ENCODE measurements around the gene VGLL2. TPM values are rescaled to one million over a fixed set of nuclear protein-coding genes. Genes with fewer than 3 reads are reported as not detected.
A peak's percentile ranks its signal among the peaks of the same experiment; 100 is the strongest.

Gene VGLL2
- total RNA-seq, 1 experiment from 2014 or later, result not detected

GRCh38 chr6:117267054-117267347, 1.6 kb downstream of the VGLL2 start:
- Mint-ChIP-seq H3K9me3 (no peaks in the 10 kb centered on the region), H3K27me3 (ENCODE audit: low read depth) (peaks cover 99% of the 10 kb centered on the region), H3K4me3 (peak overlapping the region; percentile 33), H3K36me3 (no peaks in the 10 kb centered on the region), H3K27ac (no peak overlapping the region), H3K4me1 (peaks cover 48% of the 10 kb centered on the region)
- TF ChIP-seq, protein P1, sequence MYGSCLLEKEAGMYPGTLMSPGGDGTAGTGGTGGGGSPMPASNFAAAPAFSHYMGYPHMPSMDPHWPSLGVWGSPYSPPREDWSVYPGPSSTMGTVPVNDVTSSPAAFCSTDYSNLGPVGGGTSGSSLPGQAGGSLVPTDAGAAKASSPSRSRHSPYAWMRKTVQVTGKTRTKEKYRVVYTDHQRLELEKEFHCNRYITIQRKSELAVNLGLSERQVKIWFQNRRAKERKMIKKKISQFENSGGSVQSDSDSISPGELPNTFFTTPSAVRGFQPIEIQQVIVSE (CRISPR knock-in tag; IDR thresholded peaks at IDR 0.05; ENCODE audit: borderline replicate concordance), result no peak
- TF ChIP-seq MAX (CRISPR knock-in tag; IDR thresholded peaks at IDR 0.05) (no peak), AFF4 (CRISPR knock-in tag; IDR thresholded peaks at IDR 0.05; ENCODE audit: borderline replicate concordance) (no peak), ZNF671 (CRISPR knock-in tag; IDR thresholded peaks at IDR 0.05) (no peak), ZNF396 (CRISPR knock-in tag; IDR thresholded peaks at IDR 0.05; ENCODE audit: borderline replicate concordance) (no peak), CREM (CRISPR knock-in tag; IDR thresholded peaks at IDR 0.05) (no peak), CREB1 (CRISPR knock-in tag; IDR thresholded peaks at IDR 0.05) (no peak), RELA (CRISPR knock-in tag; IDR thresholded peaks at IDR 0.05; ENCODE audit: borderline replicate concordance) (no peak), NFE2L1 (CRISPR knock-in tag; IDR thresholded peaks at IDR 0.05) (no peak), ELF4 (CRISPR knock-in tag; IDR thresholded peaks at IDR 0.05; ENCODE audit: low read depth) (no peak)
- TF ChIP-seq, protein P2, sequence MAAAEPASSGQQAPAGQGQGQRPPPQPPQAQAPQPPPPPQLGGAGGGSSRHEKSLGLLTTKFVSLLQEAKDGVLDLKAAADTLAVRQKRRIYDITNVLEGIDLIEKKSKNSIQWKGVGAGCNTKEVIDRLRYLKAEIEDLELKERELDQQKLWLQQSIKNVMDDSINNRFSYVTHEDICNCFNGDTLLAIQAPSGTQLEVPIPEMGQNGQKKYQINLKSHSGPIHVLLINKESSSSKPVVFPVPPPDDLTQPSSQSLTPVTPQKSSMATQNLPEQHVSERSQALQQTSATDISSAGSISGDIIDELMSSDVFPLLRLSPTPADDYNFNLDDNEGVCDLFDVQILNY (CRISPR knock-in tag; IDR thresholded peaks at IDR 0.05), result no peak
- POLR2A ChIA-PET, result interaction anchor here (1.1 kb wide), 1 partner anchor 72 kb away, joined by 3 read pairs; no protein-coding TSS in a partner anchor
- DNase-seq (ENCODE audit: low spot score), result no peak
- no peak for ATAC-seq
- CTCF ChIA-PET, result interaction anchor here (2.3 kb wide), 1 partner anchor 51 kb away, joined by 6 read pairs; no protein-coding TSS in a partner anchor

DNA sequence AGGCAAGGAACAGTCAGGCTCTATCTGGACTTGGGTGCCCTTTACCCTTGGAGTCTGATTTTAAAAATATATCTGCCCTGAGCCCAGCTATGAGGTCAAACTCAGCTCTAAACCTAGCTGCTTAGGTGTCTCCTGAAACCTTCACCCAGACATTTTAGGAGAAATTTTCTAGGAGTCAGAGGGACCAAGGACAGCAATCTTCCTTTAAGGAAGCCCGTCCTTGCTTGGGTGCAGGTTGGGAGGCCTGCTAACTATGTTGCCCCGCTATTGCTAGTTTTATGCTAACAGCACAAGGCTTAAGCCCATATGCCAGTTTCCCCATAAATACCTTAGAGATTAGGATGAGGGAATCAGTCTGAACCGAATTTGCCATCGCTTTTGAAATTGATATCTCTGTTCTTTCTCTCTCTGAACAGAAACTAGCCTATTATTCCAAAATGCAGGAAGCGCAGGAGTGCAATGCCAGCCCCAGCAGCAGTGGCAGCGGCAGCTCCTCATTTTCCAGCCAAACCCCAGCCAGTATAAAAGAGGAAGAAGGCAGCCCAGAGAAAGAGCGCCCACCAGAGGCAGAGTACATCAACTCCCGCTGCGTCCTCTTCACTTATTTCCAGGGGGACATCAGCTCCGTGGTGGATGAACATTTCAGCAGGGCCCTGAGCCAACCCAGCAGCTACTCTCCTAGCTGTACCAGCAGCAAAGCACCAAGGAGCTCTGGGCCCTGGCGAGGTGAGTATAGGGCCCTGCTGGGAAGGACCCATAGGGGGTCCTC, 2.6 kb downstream of the VGLL2 start:
- peak; percentile 27 for ATAC-seq
- H3K4me3 Mint-ChIP-seq, result no peak overlapping the region
- H3K27ac Mint-ChIP-seq, result no peak overlapping the region
- ChIA-PET CTCF (interaction anchor here (0.6 to 2.3 kb wide), 32 partner anchors 11 to 391 kb away, joined by 3 to 7 read pairs (median 4); partner anchors contain the start of gene RFX6), POLR2A (interaction anchor here (0.6 kb wide), 1 partner anchor 509 kb away, joined by 5 read pairs; no protein-coding TSS in a partner anchor)
- peaks cover 51% of the 10 kb centered on the region for H3K4me1 Mint-ChIP-seq
- TF ChIP-seq IRF2 (CRISPR knock-in tag; IDR thresholded peaks at IDR 0.05; ENCODE audit: borderline replicate concordance, low read depth) (no peak), NR1H2 (CRISPR knock-in tag; IDR thresholded peaks at IDR 0.05) (no peak)
- TF ChIP-seq, protein P3, sequence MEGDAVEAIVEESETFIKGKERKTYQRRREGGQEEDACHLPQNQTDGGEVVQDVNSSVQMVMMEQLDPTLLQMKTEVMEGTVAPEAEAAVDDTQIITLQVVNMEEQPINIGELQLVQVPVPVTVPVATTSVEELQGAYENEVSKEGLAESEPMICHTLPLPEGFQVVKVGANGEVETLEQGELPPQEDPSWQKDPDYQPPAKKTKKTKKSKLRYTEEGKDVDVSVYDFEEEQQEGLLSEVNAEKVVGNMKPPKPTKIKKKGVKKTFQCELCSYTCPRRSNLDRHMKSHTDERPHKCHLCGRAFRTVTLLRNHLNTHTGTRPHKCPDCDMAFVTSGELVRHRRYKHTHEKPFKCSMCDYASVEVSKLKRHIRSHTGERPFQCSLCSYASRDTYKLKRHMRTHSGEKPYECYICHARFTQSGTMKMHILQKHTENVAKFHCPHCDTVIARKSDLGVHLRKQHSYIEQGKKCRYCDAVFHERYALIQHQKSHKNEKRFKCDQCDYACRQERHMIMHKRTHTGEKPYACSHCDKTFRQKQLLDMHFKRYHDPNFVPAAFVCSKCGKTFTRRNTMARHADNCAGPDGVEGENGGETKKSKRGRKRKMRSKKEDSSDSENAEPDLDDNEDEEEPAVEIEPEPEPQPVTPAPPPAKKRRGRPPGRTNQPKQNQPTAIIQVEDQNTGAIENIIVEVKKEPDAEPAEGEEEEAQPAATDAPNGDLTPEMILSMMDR (IDR thresholded peaks at IDR 0.05), result peak; percentile 58
- H3K9me3 Mint-ChIP-seq, result no peaks in the 10 kb centered on the region
- peak; percentile 69 for DNase-seq (ENCODE audit: low spot score)
- peaks cover 99% of the 10 kb centered on the region for H3K27me3 Mint-ChIP-seq (ENCODE audit: low read depth)
- H3K36me3 Mint-ChIP-seq, result no peaks in the 10 kb centered on the region

Data from WTC11 (cell line).